Stimulated activated CD4-positive, alpha-beta T cell treated with anti-CD3 and anti-CD28 coated beads, Interleukin-15, amount 100 ng/mL, for 48 hours (primary cell): ENCODE results near the gene CHST6.
"Not testable (repeated sequence)": the region's sequence is repeated elsewhere in the genome, so short reads cannot be mapped to it uniquely, and the experiment has no call there.

Source experiments
- DNase-seq, 2 donors: peaks; one replicate each; pipeline ENCODE4 v3.0.0-alpha.2; 2020; ENCODE audit warnings: low read depth in 2 of 2

CHST6 gene

DNA sequence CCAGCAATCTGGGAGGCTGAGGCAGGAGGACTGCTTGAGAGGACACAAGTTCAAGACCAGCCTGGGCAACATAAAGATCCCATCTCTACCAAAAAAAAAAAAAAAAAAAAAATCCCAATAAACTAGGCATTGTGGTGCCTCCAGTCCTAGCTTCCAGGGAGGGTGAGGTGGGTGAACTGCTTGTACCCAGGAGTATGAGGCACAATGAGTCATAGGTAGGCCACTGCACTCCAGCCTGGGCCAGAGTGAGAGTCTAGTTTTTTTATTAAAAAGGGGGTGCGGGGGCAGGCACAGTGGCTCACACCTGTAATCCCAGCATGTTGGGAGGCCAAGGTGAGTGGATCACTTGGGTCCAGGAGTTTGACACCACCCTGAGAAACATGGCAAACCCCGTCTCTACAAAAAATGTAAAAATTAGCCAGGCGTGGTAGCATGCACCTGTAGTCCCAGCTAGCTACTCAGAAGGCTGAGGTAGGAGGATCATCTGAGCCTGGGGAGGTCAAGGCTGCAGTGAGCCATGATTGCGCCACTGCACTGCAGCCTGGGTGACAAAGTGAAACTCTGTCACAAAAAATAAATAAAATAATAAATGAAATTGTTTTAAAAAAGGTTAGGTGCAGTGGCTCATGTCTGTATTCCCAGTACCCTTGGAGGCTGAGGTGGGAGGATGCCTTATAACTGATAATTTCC, 7.8 kb upstream of the CHST6 start:
- DNase-seq = no peak

GRCh38 chr16:75501820-75502219, 6.6 kb upstream of the CHST6 start:
- DNase-seq = not testable (repeated sequence)

DNA sequence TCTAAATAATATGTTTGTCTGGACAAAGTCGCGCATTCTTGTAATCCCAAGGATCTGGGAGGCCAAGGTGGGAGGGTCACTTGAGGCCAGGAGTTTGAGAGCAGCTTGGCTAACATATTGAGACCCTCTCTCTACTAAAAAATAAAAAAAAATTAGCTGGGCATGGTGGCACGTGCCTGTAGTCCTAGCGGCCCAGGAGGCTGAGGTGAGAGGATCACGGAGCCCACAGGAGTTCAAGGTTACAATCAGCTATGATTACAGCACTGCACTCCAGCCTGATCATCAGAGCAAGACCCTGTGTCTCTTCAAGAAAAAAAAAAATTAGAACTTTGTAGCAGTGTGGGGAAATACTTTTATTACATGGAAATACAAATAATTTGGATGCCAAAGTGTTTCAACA, 6.1 kb upstream of the CHST6 start:
- no peak for DNase-seq

DNA sequence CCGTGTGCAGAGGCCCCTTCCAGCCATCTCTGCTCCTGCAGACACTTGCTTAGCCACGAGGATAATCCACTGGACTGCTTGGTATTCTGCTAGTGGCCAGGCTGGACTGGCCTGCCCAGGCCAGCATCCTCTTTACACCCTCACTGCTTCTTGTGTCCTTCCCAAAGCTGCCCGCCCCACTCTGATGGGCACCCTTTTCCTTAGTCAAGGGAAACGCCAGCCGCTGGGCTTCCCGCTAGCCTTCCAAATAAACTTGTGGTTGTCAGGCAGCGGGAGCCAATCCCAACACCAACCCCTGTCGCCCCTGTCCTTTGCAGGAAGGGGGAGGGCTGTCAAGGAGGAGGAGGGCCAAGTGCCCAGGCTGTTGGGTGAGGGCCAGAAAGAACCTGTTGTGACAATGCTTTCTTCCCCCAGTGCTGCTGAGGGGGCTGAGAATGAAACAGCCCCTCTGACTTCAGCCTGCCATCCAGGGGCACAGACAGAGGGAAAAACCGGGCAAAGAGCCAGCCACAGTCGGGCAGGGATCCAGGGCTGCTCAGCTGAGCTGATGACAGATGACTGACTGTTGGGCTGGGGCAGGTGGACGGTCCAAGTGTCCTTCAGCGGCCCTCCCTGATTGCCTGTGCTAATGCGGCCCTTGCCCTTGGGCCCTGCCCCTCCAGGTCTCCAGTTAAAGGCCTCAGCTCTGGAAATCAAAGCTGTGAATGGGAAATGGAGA, 3.5 kb upstream of the CHST6 start:
- DNase-seq = not testable (repeated sequence)

- DNase-seq = no peak
These were observed 2.3 kb upstream of the CHST6 start for GRCh38 chr16:75497558-75497957.

DNA sequence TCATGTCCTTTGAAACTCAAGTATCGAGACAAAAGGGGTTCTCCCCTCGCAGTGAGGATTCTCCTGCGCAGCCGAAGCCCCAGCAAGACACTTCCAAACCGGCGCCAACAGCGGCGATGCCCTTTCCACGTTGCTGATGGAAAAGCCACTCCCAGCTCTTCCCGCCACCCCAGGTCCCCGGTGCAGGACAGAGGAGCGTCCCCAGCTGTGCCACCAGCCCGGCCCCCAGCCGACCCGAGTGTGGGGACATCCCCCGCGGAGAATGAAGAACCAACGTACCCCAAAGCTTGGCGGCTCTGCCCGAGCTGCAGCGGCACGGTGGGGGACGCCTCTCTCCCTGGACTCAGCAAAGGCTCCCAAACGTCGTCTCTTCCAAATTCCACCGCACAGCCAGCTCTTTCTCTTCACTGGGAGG, 573 bp downstream of the CHST6 start:
- DNase-seq = no peak

GRCh38 chr16:75494184-75494583, 1.1 kb downstream of the CHST6 start:
- no peak for DNase-seq

DNA sequence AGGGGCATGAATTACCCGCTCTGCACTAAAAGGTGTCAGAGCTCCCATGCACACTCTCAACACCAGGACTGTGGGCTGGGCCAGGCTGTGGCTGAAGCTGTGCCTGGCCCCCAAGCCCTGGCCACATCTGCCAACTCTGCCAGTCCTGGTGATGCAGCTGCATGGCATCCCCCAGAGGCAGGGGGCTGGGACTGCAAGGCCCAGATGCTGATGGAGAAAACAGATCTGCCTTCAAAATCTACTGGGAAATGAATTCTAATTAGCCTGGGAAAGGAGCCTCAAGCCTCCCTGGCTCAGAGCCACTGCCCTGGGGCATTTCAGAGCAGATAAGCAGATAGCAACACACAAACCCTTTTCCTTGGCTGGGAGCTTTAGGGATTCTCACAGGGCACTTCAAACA, 3.4 kb downstream of the CHST6 start:
- DNase-seq = no peak

- no peak for DNase-seq
These were observed 6.9 kb downstream of the CHST6 start for GRCh38 chr16:75488322-75488721.

DNA sequence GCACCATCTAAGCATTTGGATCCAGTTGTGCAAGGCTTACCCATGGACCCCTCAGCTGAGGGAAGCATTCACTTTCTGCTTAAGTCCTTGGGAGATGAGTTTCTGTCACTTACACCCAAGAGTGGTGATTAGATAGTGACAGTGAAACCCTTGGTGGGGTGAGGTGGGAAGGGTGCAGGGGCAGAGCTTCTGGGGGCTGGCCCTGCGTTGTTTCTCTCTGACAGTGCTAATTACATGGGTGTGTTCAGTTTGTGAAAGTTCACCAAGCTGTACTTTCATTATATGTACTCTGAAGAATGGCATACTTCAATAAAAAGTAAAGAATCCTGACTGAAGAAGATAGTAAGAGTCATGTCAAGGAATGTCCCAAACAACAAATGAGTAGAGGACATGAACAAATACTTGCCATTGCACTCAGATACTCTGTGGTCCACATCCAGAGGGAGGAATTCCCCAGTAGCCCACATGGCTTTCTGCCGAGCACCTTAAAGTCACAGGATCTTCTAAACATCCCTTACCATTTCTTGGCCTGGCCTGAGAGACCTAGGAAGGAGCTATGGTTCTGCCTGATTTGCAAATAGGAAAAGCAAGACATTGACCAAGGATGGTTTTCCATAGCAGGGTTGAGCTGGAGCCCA, 8.4 kb downstream of the CHST6 start:
- no peak for DNase-seq

GRCh38 chr16:75486014-75486675, 9.1 kb downstream of the CHST6 start:
- no peak for DNase-seq

GRCh38 chr16:75485230-75486013, 9.8 kb downstream of the CHST6 start:
- no peak for DNase-seq

DNA sequence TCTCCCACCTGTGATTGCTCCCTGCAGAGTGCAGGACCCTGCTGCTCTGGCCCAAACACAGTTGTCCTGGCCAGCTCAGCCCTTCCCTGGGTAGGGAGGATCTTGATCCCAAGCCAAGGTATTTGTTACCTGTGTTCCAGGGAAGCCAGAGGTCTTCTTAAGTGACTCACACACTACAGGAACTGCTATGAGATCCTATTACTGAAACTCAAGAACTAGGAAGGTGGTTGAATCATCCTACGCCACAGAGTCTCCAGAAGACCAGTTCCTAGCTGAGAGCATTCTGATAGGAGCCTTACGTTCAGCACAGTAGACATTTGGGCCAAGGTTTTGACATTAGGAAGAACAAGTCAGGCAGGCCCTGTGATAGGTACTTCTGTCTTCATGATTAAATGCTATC, 12.0 kb downstream of the CHST6 start:
- no peak for DNase-seq

DNA sequence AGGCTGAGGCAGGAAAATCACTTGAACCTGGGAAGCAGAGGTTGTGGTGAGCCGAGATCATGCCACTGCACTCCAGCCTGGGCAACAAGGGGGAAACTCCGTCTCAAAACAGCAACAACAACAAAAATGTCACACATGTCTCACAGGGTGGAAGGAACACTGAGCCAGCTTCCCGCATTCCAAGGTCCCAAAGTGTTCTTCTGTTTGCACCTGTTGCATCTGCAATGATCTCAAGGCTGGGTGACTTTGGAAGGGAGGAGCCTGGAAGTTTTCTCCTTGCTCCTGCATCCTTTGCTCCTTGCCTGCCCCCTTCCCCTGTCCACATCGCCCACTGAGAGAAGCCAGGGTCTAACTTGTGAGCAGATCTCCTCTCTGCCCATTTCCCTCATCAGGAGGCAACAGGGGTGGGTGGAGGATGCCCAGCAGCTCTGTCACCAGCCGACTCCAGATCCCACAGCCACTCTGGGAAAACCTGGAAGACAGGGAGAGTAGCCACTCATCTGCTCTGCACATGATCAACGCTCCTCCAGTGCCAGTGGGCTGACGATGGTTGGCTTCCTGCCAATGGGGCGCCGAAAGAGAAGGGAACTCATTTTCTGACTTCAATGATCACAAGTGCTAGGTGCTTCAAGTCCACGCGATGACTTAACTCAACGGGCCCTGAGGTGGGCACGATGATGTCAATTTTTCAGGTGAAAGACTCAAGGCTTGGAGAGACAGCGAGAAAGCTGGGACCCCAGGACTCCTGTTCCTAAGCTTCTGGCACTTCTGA, 12.6 kb downstream of the CHST6 start:
- DNase-seq = no peak

- no peak for DNase-seq
These were observed 13.8 kb downstream of the CHST6 start for GRCh38 chr16:75481475-75481874.

DNA sequence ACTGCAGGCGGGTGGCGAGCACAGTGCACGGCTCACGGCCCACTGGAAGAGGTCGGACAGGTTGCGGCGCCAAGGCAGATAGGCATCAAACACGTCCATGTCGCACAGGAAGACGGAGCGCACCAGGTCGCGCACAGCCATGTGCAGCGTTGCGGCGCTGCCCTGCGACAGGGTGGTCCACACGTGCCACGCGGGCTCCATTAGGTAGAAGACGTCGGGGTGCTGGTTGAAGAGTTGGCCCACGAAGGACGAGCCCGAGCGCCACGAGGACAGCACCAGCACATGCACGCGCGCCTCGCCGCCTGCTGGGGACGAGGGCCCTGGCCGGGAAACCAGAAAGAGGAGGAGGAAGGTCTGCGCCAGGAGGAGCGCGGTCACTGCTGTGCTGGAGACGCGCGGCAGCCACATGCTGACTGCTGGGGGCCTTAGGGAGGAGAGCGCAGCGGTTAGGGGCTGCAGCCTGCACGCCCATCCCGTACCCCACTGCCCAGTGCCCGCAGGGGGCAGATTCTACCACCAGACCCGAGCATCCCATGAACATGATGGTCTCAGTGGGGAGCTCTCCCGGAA, 15.7 kb downstream of the CHST6 start:
- no peak for DNase-seq

- no peak for DNase-seq
These were observed 16.5 kb downstream of the CHST6 start for GRCh38 chr16:75478480-75479345.

- no peak for DNase-seq
These were observed 17.4 kb downstream of the CHST6 start for GRCh38 chr16:75477680-75478473.

- no peak for DNase-seq
These were observed 18.4 kb downstream of the CHST6 start for GRCh38 chr16:75476817-75477216.
